Psoas muscle (tissue), 8 donors: ENCODE data around the gene B4GALT7. TPM values are rescaled to one million over a fixed set of nuclear protein-coding genes. Genes with fewer than 3 reads are reported as not detected.

Source experiments
- ATAC-seq, 4 donors: fragments of 200-7000 bp; cut with Tn5 transposase; one replicate each; pipeline ENCODE4 v1.9.1; 2020; ENCODE audit warnings: moderate library complexity in 3 of 4, mild to moderate bottlenecking in 2 of 4
- DNase-seq, 2 donors: peaks; one replicate each; pipeline ENCODE4 v3.0.0-alpha.2; 2020
- H3K27ac ChIP-seq: fragments of 200-600 bp; one replicate; pipeline ENCODE4 v1.8.0; 2022
- H3K27me3 ChIP-seq, 3 donors: fragments of 200-600 bp in 1 of 3; one replicate each; pipeline versions ENCODE4 v1.6.1 to v1.8.0; 2013 to 2022; ENCODE audit warnings: low read length in 2 of 3, mild to moderate bottlenecking in 2 of 3, moderate library complexity in 1 of 3; ENCODE audit not compliant: insufficient read depth in 3 of 3
- H3K36me3 ChIP-seq, 2 donors: fragments of 200-600 bp in 1 of 2; one replicate each; pipeline versions ENCODE4 v1.6.1 to v1.8.0; 2013 to 2022; ENCODE audit warnings: low read depth in 1 of 2, mild to moderate bottlenecking in 1 of 2, moderate library complexity in 1 of 2; ENCODE audit not compliant: insufficient read depth in 1 of 2
- H3K4me1 ChIP-seq: fragments of 200-600 bp; one replicate; pipeline ENCODE4 v1.8.0; 2022
- H3K4me3 ChIP-seq: fragments of 200-600 bp; one replicate; pipeline ENCODE4 v1.8.0; 2022; ENCODE audit warnings: mild to moderate bottlenecking
- H3K9me3 ChIP-seq: fragments of 200-600 bp; one replicate; pipeline ENCODE4 v1.8.0; 2022
- WGBS, 3 donors: extraction: QIAGEN DNeasy Blood & Tissue Kit; methylation state at CpG; one replicate each; pipeline versions ENCODE4 v1.1.6 to v1.1.7; 2013; 5-methylcytosine and 5-hydroxymethylcytosine counted together
- intact Hi-C, 2 donors: fragments of 100-400 bp; cut with DNase I; formaldehyde crosslinking; loops; one replicate each; pipeline versions ENCODE4 v1.11.0 to v1.14.2; 2022
- polyA plus RNA-seq, 3 donors: library from polyadenylated mRNA; stranded (reverse); fragments of 200-250 nt; gene quantifications; one replicate each; pipeline ENCODE4 v1.2.3, GENCODE V29; 2013
- total RNA-seq, 4 donors: library from RNA; stranded (reverse); fragmentation: NEBNext Ultra II Directional in 2 of 4; extraction: Animal tissue kit (Norgen Biotek cat#: 25700) in 2 of 4; gene quantifications; one replicate each; pipeline versions ENCODE4 v1.2.1 to v1.2.4, GENCODE V29; 2021 to 2023
- TF ChIP-seq, protein P1 (sequence below): fragments of 200-600 bp; IDR thresholded peaks from one replicate; pipeline ENCODE4 v1.8.0; 2022; ENCODE audit warnings: antibody characterized with exemption
- donor health status: healthy with polysubstance abuse.
- donor health status: DM: no; HTN: no; CAD: no; lungs with moderate emphysema.
- donor health status: Bipolar disorder and iron deficiency.
- donor health status: healthy.
- donor health status: DM: yes; HTN: yes; CAD: no.
- donor health status: DM: no; HTN: no; CAD: no.
- donor health status: DM: no; HTN: no; CAD: no.
- donor health status: DM: yes; HTN: yes; CAD: no.

The B4GALT7 gene
- total and polyA plus RNA-seq, 7 donors, result 12.7 to 23.1 (median 14.7) TPM

DNA sequence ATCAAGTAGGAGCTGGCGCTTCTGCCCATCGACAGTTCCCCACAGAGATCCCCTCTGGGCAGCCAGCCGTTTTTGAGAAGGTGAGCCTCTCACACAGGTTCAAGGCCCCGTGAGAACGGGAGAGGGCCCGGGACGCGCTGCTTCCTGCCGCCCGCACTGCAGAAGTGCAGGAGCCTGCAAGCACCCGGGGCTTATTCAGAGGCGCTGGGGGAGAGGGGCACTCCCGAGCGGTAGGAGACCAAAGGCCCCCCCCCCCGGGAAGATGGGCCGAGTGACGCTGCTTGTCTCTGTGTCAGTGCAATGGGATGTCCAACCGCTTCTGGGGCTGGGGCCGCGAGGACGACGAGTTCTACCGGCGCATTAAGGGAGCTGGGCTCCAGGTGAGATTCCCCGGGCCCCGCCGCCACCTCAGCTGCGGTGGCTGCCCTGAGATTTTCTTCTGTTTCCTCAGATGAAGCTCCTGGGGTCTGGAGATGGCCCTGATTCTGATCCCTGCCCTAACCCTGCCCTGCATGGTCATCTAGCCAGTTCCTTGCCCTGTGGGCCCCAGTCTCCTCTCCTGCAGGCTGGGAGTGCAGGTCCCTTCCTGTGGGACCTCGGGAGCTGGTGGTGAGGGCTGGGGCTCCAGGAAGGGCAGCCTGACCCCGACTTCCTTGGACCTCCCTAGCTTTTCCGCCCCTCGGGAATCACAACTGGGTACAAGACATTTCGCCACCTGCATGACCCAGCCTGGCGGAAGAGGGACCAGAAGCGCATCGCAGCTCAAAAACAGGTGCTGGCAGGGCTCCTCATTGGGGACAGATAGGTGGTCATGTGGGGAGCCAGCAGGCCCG is 8.5 kb downstream of the B4GALT7 start:
- WGBS, 3 donors, result 84 to 92% (median 91%) methylated on average over 37 of the region's 37 CpGs
- Histone ChIP-seq H3K9me3 (no peaks in the 10 kb centered on the region), H3K36me3 (peaks cover 0 to 3% of the 10 kb centered on the region in 2 donors), H3K27ac (no peak overlapping the region), H3K27me3 (no peaks in the 10 kb centered on the region), H3K4me1 (peaks cover 4% of the 10 kb centered on the region), H3K4me3 (no peak overlapping the region)
- ATAC-seq (no peak), DNase-seq (no peak)
- intact Hi-C loops, result no loop called here
- TF ChIP-seq, protein P1, sequence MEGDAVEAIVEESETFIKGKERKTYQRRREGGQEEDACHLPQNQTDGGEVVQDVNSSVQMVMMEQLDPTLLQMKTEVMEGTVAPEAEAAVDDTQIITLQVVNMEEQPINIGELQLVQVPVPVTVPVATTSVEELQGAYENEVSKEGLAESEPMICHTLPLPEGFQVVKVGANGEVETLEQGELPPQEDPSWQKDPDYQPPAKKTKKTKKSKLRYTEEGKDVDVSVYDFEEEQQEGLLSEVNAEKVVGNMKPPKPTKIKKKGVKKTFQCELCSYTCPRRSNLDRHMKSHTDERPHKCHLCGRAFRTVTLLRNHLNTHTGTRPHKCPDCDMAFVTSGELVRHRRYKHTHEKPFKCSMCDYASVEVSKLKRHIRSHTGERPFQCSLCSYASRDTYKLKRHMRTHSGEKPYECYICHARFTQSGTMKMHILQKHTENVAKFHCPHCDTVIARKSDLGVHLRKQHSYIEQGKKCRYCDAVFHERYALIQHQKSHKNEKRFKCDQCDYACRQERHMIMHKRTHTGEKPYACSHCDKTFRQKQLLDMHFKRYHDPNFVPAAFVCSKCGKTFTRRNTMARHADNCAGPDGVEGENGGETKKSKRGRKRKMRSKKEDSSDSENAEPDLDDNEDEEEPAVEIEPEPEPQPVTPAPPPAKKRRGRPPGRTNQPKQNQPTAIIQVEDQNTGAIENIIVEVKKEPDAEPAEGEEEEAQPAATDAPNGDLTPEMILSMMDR, result no peak

DNA sequence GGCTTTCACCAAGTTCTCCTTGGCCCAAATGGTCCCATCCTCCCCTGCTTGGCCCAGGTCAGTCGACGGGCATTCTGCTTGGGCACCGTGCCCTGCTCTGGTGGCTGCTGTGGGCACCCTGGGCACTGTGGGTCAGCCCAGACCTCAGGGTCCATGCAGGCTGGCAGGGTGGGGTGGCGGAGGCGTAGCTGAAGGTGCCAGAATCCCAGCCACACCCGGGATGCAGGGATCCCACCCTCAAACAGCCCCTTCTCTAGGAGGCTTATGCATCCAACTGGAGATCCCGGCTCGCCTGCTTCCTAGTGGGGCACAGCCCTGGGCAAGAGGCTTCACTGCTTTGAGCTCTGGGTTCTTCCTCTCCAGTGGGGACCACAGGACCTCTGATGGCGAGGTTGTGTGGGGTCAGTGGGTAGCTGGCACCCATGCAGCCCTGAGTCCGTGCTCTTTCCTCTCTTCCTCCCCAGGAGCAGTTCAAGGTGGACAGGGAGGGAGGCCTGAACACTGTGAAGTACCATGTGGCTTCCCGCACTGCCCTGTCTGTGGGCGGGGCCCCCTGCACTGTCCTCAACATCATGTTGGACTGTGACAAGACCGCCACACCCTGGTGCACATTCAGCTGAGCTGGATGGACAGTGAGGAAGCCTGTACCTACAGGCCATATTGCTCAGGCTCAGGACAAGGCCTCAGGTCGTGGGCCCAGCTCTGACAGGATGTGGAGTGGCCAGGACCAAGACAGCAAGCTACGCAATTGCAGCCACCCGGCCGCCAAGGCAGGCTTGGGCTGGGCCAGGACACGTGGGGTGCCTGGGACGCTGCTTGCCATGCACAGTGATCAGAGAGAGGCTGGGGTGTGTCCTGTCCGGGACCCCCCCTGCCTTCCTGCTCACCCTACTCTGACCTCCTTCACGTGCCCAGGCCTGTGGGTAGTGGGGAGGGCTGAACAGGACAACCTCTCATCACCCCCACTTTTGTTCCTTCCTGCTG is 9.4 kb downstream of the B4GALT7 start:
- Histone ChIP-seq H3K36me3 (peaks cover 0 to 3% of the 10 kb centered on the region in 2 donors), H3K27me3 (no peaks in the 10 kb centered on the region), H3K27ac (no peak overlapping the region), H3K4me1 (peaks cover 4% of the 10 kb centered on the region), H3K9me3 (no peaks in the 10 kb centered on the region), H3K4me3 (no peak overlapping the region)
- ATAC-seq (peak in 1 of 4 donors; percentile 7), DNase-seq (no peak)
- 74 to 83% (median 78%) methylated on average over 20 to 21 of the region's 21 CpGs for WGBS, 3 donors
- TF ChIP-seq, protein P1, result no peak
- intact Hi-C loops, result no loop called here

DNA sequence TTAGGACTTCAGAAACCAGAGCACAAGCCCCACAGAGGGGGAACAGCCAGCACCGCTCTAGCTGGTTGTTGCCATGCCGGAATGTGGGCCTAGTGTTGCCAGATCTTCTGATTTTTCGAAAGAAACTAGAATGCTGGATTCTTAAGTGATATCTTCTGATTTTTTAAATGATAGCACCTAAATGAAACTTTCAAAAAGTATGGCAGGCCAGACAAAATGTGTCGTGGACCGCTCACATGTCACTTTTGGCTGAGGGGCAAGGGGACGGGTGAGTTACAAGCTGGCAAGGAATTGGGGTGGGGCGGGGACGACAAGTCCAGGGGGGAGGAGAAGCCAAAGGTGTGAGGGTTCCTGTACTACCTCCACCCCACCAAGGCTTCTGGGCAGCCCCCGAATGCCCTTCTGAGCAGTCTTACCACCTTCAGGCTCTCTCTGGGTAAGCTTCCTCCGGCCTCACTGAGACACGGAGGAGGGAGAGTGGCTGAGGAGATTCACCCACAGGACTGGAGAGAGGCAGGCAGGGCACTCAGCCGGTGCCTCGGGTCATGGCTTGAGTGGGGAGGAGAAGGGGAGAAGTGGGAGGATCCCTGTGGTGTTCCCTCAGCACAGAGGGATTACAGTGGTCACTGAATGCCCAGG is 10.3 kb downstream of the B4GALT7 start:
- intact Hi-C loops, result no loop called here
- Histone ChIP-seq H3K36me3 (peaks cover 0 to 3% of the 10 kb centered on the region in 2 donors), H3K27me3 (no peaks in the 10 kb centered on the region), H3K4me3 (no peak overlapping the region), H3K27ac (no peak overlapping the region), H3K9me3 (no peaks in the 10 kb centered on the region), H3K4me1 (peaks cover 4% of the 10 kb centered on the region)
- no peak for ATAC-seq
- TF ChIP-seq, protein P1, result no peak
- no peak for DNase-seq
- WGBS, 3 donors, result 59 to 71% (median 70%) methylated on average over 10 to 13 of the region's 13 CpGs

DNA sequence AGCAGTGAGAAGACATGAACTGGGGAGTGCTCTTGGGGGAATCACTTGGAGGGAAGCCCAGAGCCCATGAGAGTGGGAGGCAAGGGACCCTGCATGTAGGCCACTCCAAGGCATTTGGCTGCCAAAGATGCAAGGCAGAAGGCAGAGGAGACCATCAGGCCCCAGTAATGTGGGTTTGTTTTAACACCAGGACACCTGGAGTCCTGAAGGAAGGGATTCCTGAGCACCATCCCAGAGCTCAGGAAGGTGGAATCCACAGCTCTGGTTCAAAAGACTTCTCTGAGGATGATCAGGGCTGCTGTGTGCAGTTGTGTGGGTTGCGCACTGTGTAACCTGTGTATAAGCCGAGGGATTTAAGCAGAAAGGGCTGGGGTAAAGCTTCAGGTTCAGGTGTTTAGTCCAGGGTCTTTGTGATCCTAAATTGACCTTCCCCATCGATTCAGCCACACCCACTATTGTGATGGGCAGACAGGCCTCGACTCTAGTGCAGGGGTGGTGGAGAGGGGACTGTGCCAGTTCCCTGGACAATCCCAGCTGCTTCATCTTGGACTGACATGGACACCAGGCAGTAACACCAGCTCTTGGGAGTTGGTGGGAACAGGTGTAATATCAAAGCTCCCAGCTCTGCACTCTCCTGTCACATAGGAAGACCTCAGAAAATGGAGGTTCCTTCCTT is 11.0 kb downstream of the B4GALT7 start:
- no peaks in the 10 kb centered on the region for H3K9me3 ChIP-seq
- no peak overlapping the region for H3K4me3 ChIP-seq
- peaks cover 0 to 4% of the 10 kb centered on the region in 2 donors for H3K36me3 ChIP-seq
- 68 to 70% (median 68%) methylated on average over 4 of the region's 4 CpGs for WGBS, 3 donors
- H3K4me1 ChIP-seq, result peaks cover 4% of the 10 kb centered on the region
- TF ChIP-seq, protein P1, result no peak
- DNase-seq (no peak), ATAC-seq (no peak)
- no peak overlapping the region for H3K27ac ChIP-seq
- intact Hi-C loops, result no loop called here
- H3K27me3 ChIP-seq, result no peaks in the 10 kb centered on the region
